ENCODE measurements around the gene ERICH2.

ERICH2 gene

DNA sequence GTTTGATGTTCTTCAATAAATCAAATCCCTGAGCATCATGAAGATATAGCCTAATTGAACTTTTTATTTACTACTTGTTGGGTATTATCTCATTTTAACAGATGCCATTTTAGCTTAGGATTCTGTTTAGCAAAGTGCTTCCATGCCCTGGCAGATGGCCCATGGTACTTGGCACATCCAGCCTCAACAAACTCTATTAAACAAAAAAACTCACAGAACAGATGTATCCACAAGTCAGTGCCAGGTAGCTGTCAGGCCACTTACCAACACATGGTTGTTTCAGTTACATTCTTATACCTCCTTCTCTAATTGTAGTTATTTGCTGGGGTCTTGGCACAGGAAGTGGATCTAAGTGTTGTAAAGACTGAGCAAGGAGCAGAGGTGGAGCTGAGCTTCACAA lies 76.1 kb downstream of the ERICH2 start:
- DNase-seq = no peak

DNA sequence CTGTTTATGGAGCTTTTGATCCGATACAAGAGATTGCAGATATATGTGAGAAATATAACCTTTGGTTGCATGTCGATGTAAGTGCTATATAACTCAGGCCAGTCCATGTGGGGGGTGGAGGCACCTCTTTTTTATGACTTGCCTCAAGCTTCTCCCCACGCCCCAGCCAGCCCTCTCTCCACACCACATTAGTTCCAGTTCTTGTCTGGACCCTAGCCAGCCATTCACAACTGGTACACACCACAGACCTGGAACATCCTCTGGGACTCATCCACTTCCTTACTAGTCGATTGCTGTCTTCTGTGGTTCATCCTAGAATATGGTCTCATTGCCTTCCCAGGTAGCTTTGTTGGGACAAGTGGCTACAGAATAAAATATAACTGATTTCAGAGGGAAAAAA lies 77.5 kb downstream of the ERICH2 start:
- DNase-seq = no peak

All from fibroblast of skin of right biceps (primary cell).